HEK293 (cell line): ENCODE results near the gene NCL.
"Not testable (repeated sequence)": the region's sequence is repeated elsewhere in the genome, so short reads cannot be mapped to it uniquely, and the experiment has no call there.

Source experiments
- GLI2 ChIP-seq: fragments of 450-650 bp; formaldehyde crosslinking; IDR thresholded peaks from 2 replicates; pipeline ENCODE4; 2017; ENCODE audit warnings: missing biosample characterization, missing genetic modification characterization, low read depth, borderline replicate concordance
- KLF9 ChIP-seq: fragments of 450-650 bp; formaldehyde crosslinking; IDR thresholded peaks from 2 replicates; pipeline ENCODE4 v1.5.1; 2016; ENCODE audit warnings: missing biosample characterization, missing genetic modification characterization, low read depth
- TF ChIP-seq, protein P1 (sequence below): fragments of 450-650 bp; formaldehyde crosslinking; IDR thresholded peaks from 2 replicates; pipeline ENCODE4 v1.5.1; 2016; ENCODE audit warnings: missing biosample characterization, missing genetic modification characterization
- TF ChIP-seq, protein P2 (sequence below): fragments of 450-650 bp; formaldehyde crosslinking; IDR thresholded peaks from 2 replicates; pipeline ENCODE4 v1.5.1; 2016; ENCODE audit warnings: missing biosample characterization, missing genetic modification characterization
- TF ChIP-seq, protein P3 (sequence below): sonication (generic); formaldehyde crosslinking; IDR thresholded peaks from 2 replicates; pipeline ENCODE4 v1.8.1; 2022; ENCODE audit warnings: mild to moderate bottlenecking, moderate library complexity, missing genetic modification reagents
- TF ChIP-seq, protein P4 (sequence below): fragments of 450-650 bp; formaldehyde crosslinking; IDR thresholded peaks from 2 replicates; pipeline ENCODE4 v1.5.1; 2016; ENCODE audit warnings: missing biosample characterization, missing genetic modification characterization
- TF ChIP-seq, protein P5 (sequence below): fragments of 450-650 bp; formaldehyde crosslinking; IDR thresholded peaks from 2 replicates; pipeline ENCODE4 v1.5.1; 2016; ENCODE audit warnings: missing biosample characterization, missing genetic modification characterization

DNA sequence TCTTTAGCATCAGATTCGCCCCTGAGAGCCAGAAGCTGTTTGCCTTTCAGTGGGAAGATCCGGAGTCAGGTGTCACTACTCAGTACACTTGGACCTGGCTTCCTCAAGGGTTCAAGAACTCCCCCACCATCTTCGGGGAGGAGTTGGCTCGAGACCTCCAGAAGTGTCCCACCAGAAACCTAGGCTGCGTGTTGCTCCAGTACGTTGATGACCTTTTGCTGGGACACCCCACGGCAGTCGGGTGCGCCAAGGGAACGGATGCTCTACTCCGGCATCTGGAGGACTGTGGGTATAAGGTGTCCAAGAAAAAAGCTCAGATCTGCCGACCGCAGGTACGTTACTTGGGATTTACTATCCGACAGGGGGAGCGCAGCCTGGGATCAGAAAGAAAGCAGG, 60.1 kb downstream of the NCL start:
- TF ChIP-seq KLF9, GLI2 (tag by site-specific recombination): not testable (repeated sequence)
- TF ChIP-seq, protein P1, sequence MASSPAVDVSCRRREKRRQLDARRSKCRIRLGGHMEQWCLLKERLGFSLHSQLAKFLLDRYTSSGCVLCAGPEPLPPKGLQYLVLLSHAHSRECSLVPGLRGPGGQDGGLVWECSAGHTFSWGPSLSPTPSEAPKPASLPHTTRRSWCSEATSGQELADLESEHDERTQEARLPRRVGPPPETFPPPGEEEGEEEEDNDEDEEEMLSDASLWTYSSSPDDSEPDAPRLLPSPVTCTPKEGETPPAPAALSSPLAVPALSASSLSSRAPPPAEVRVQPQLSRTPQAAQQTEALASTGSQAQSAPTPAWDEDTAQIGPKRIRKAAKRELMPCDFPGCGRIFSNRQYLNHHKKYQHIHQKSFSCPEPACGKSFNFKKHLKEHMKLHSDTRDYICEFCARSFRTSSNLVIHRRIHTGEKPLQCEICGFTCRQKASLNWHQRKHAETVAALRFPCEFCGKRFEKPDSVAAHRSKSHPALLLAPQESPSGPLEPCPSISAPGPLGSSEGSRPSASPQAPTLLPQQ (tag by site-specific recombination): not testable (repeated sequence)
- TF ChIP-seq, protein P2, sequence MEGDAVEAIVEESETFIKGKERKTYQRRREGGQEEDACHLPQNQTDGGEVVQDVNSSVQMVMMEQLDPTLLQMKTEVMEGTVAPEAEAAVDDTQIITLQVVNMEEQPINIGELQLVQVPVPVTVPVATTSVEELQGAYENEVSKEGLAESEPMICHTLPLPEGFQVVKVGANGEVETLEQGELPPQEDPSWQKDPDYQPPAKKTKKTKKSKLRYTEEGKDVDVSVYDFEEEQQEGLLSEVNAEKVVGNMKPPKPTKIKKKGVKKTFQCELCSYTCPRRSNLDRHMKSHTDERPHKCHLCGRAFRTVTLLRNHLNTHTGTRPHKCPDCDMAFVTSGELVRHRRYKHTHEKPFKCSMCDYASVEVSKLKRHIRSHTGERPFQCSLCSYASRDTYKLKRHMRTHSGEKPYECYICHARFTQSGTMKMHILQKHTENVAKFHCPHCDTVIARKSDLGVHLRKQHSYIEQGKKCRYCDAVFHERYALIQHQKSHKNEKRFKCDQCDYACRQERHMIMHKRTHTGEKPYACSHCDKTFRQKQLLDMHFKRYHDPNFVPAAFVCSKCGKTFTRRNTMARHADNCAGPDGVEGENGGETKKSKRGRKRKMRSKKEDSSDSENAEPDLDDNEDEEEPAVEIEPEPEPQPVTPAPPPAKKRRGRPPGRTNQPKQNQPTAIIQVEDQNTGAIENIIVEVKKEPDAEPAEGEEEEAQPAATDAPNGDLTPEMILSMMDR (tag by site-specific recombination): not testable (repeated sequence)
- TF ChIP-seq, protein P3, sequence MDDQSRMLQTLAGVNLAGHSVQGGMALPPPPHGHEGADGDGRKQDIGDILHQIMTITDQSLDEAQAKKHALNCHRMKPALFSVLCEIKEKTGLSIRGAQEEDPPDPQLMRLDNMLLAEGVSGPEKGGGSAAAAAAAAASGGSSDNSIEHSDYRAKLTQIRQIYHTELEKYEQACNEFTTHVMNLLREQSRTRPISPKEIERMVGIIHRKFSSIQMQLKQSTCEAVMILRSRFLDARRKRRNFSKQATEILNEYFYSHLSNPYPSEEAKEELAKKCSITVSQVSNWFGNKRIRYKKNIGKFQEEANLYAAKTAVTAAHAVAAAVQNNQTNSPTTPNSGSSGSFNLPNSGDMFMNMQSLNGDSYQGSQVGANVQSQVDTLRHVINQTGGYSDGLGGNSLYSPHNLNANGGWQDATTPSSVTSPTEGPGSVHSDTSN (CRISPR knock-in tag): not testable (repeated sequence)
- TF ChIP-seq, protein P4, sequence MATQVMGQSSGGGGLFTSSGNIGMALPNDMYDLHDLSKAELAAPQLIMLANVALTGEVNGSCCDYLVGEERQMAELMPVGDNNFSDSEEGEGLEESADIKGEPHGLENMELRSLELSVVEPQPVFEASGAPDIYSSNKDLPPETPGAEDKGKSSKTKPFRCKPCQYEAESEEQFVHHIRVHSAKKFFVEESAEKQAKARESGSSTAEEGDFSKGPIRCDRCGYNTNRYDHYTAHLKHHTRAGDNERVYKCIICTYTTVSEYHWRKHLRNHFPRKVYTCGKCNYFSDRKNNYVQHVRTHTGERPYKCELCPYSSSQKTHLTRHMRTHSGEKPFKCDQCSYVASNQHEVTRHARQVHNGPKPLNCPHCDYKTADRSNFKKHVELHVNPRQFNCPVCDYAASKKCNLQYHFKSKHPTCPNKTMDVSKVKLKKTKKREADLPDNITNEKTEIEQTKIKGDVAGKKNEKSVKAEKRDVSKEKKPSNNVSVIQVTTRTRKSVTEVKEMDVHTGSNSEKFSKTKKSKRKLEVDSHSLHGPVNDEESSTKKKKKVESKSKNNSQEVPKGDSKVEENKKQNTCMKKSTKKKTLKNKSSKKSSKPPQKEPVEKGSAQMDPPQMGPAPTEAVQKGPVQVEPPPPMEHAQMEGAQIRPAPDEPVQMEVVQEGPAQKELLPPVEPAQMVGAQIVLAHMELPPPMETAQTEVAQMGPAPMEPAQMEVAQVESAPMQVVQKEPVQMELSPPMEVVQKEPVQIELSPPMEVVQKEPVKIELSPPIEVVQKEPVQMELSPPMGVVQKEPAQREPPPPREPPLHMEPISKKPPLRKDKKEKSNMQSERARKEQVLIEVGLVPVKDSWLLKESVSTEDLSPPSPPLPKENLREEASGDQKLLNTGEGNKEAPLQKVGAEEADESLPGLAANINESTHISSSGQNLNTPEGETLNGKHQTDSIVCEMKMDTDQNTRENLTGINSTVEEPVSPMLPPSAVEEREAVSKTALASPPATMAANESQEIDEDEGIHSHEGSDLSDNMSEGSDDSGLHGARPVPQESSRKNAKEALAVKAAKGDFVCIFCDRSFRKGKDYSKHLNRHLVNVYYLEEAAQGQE (tag by site-specific recombination): not testable (repeated sequence)
- TF ChIP-seq, protein P5, sequence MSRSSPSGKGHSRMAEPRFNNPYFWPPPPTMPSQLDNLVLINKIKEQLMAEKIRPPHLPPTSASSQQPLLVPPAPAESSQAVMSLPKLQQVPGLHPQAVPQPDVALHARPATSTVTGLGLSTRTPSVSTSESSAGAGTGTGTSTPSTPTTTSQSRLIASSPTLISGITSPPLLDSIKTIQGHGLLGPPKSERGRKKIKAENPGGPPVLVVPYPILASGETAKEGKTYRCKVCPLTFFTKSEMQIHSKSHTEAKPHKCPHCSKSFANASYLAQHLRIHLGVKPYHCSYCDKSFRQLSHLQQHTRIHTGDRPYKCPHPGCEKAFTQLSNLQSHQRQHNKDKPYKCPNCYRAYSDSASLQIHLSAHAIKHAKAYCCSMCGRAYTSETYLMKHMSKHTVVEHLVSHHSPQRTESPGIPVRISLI: not testable (repeated sequence)
